IMR-90 (cell line): ENCODE measurements around the gene MYLK4. TPM values are rescaled to one million over a fixed set of nuclear protein-coding genes. Genes with fewer than 3 reads are reported as not detected.

Experiments
- ATAC-seq: fragments of 200-7000 bp; cut with Tn5 transposase; 2 replicates; pipeline ENCODE4 v1.9.1; 2020; ENCODE audit warnings: low read depth, mild to moderate bottlenecking, moderate library complexity
- BruUV-seq: library from RNA; stranded (reverse); fragments of 400-500 nt; replicated peaks from 2 replicates; lab custom pipeline; 2021; lab: Mats Ljungman, UMichigan
- CTCF ChIA-PET: fragments of 300-600 bp; formaldehyde crosslinking; extraction: SDS; loops from one replicate; lab custom pipeline; 2021; ENCODE audit warnings: antibody characterized with exemption; lab: Yijun Ruan, JAX
- POLR2A ChIA-PET: fragments of 300-600 bp; sonication (Branson Sonifier 250); formaldehyde crosslinking; loops from one replicate; lab custom pipeline; 2022; ENCODE audit warnings: antibody characterized with exemption; ENCODE audit not compliant: unreplicated experiment; lab: Charles Lee
- DNase-seq: peaks from one replicate; pipeline ENCODE4 v3.0.0; 2013
- H2AFZ ChIP-seq: replicated peaks from 2 replicates; pipeline ENCODE3; 2013; ENCODE audit warnings: low read length, mild to moderate bottlenecking; ENCODE audit not compliant: poor library complexity
- H2AK5ac ChIP-seq: 2 replicates; pipeline ENCODE4 v1.6.1; 2013; ENCODE audit warnings: low read depth, low read length, inconsistent platforms
- H2AK9ac ChIP-seq: replicated peaks from 2 replicates; pipeline ENCODE3; 2013; ENCODE audit warnings: mild to moderate bottlenecking, low read depth, low read length, moderate library complexity; ENCODE audit not compliant: poor library complexity
- H2BK120ac ChIP-seq: 2 replicates; pipeline ENCODE4 v1.6.1; 2013; ENCODE audit warnings: low read depth, low read length, inconsistent platforms
- H2BK15ac ChIP-seq: 3 replicates; pipeline ENCODE4 v1.6.1; 2013; ENCODE audit warnings: low read depth, low read length, inconsistent platforms
- H2BK20ac ChIP-seq: 2 replicates; pipeline ENCODE4 v1.6.1; 2013; ENCODE audit warnings: low read depth, mild to moderate bottlenecking, inconsistent platforms, low read length, moderate library complexity
- H2BK5ac ChIP-seq: 2 replicates; pipeline ENCODE4 v1.6.1; 2013; ENCODE audit warnings: mild to moderate bottlenecking, low read depth, low read length, inconsistent platforms; ENCODE audit not compliant: poor library complexity, severe bottlenecking
- H3K14ac ChIP-seq: replicated peaks from 2 replicates; pipeline ENCODE4 v1.6.1; 2013; ENCODE audit warnings: low read depth, low read length, inconsistent platforms
- H3K18ac ChIP-seq: 2 replicates; pipeline ENCODE4 v1.6.1; 2013; ENCODE audit warnings: low read depth, low read length, control low read depth
- H3K23ac ChIP-seq: 2 replicates; pipeline ENCODE4 v1.6.1; 2013; ENCODE audit warnings: low read depth, low read length, inconsistent platforms
- H3K27ac ChIP-seq: 2 replicates; pipeline ENCODE4 v1.5.1; 2013; ENCODE audit warnings: mild to moderate bottlenecking, control low read depth, low read length; ENCODE audit not compliant: insufficient read depth
- H3K27me3 ChIP-seq: 2 replicates; pipeline ENCODE4 v1.6.1; 2013; ENCODE audit warnings: low read length; ENCODE audit not compliant: control insufficient read depth, insufficient read depth
- H3K36me3 ChIP-seq: 2 replicates; pipeline ENCODE4 v1.6.1; 2013; ENCODE audit warnings: low read length, mixed read lengths; ENCODE audit not compliant: control insufficient read depth, insufficient read depth
- H3K4ac ChIP-seq: 2 replicates; pipeline ENCODE4 v1.6.1; 2013; ENCODE audit warnings: low read depth, low read length, inconsistent platforms
- H3K4me1 ChIP-seq: 2 replicates; pipeline ENCODE4 v1.6.1; 2013; ENCODE audit warnings: low read length, mixed read lengths; ENCODE audit not compliant: control insufficient read depth, insufficient read depth
- H3K4me2 ChIP-seq: 2 replicates; pipeline ENCODE4 v1.6.1; 2013; ENCODE audit warnings: low read depth, mild to moderate bottlenecking, control low read depth, low read length, moderate library complexity
- H3K4me3 ChIP-seq: 2 replicates; pipeline ENCODE4 v1.5.1; 2013; ENCODE audit warnings: low read depth, mild to moderate bottlenecking, control low read depth, low read length, moderate library complexity; ENCODE audit not compliant: insufficient read depth
- H3K56ac ChIP-seq: 2 replicates; pipeline ENCODE4 v1.6.1; 2013; ENCODE audit warnings: low read length, inconsistent platforms; ENCODE audit not compliant: insufficient read depth; ENCODE audit errors: extremely low read depth
- H3K79me1 ChIP-seq, 2 experiments: 2 replicates each; pipeline ENCODE4 v1.6.1; 2013; ENCODE audit warnings: low read length in 2 of 2, inconsistent platforms in 1 of 2, low read depth in 1 of 2
- H3K9ac ChIP-seq: 2 replicates; pipeline ENCODE4 v1.6.1; 2013; ENCODE audit warnings: low read depth, low read length, control low read depth
- H3K9me1 ChIP-seq: 2 replicates; pipeline ENCODE4 v1.6.1; 2013; ENCODE audit warnings: low read length, inconsistent platforms; ENCODE audit not compliant: insufficient read depth
- H3K9me3 ChIP-seq: 2 replicates; pipeline ENCODE4 v1.6.1; 2013; ENCODE audit warnings: low read length; ENCODE audit not compliant: control insufficient read depth, insufficient read depth
- H4K20me1 ChIP-seq: 2 replicates; pipeline ENCODE4 v1.6.1; 2013; ENCODE audit warnings: low read length, inconsistent platforms; ENCODE audit not compliant: insufficient read depth
- H4K5ac ChIP-seq: 2 replicates; pipeline ENCODE4 v1.6.1; 2013; ENCODE audit warnings: mild to moderate bottlenecking, low read depth, low read length, control low read depth
- H4K8ac ChIP-seq, 2 experiments: 2 replicates each; pipeline ENCODE4 v1.6.1; 2013; ENCODE audit warnings: low read depth in 2 of 2, low read length in 2 of 2, control low read depth in 1 of 2, inconsistent platforms in 1 of 2
- H4K91ac ChIP-seq: 2 replicates; pipeline ENCODE4 v1.6.1; 2013; ENCODE audit warnings: low read depth, low read length, inconsistent platforms; ENCODE audit not compliant: insufficient read depth
- BHLHE40 ChIP-seq: fragments of 150-350 bp; IDR thresholded peaks from 2 replicates; pipeline ENCODE4 v1.6.1; 2016; ENCODE audit warnings: mild to moderate bottlenecking, low read depth, low read length
- CEBPB ChIP-seq: IDR thresholded peaks from 2 replicates; pipeline ENCODE4 v1.6.1; 2012; ENCODE audit warnings: low read depth, low read length, improper control_type of control experiment
- CHD1 ChIP-seq: IDR thresholded peaks from 2 replicates; pipeline ENCODE4 v1.6.1; 2012; ENCODE audit warnings: low read depth, low read length, improper control_type of control experiment
- ELK1 ChIP-seq: fragments of 150-350 bp; IDR thresholded peaks from 2 replicates; pipeline ENCODE4 v1.6.1; 2016; ENCODE audit warnings: low read depth, mild to moderate bottlenecking, low read length, moderate library complexity, borderline replicate concordance
- FOS ChIP-seq: fragments of 150-350 bp; IDR thresholded peaks from 2 replicates; pipeline ENCODE4 v1.6.1; 2016; ENCODE audit warnings: low read depth, low read length
- MAFK ChIP-seq: IDR thresholded peaks from 2 replicates; pipeline ENCODE4 v1.6.1; 2012; ENCODE audit warnings: low read depth, low read length, improper control_type of control experiment
- MAZ ChIP-seq: IDR thresholded peaks from 2 replicates; pipeline ENCODE4 v1.6.1; 2012; ENCODE audit warnings: low read depth, mild to moderate bottlenecking, low read length, improper control_type of control experiment, moderate library complexity, borderline replicate concordance
- MXI1 ChIP-seq: IDR thresholded peaks from 2 replicates; pipeline ENCODE4 v1.6.1; 2012; ENCODE audit warnings: low read depth, mild to moderate bottlenecking, low read length, moderate library complexity, borderline replicate concordance
- NFE2L2 ChIP-seq: fragments of 150-350 bp; IDR thresholded peaks from 2 replicates; pipeline ENCODE4 v1.6.1; 2016; ENCODE audit warnings: low read depth, mild to moderate bottlenecking, low read length
- RAD21 ChIP-seq: IDR thresholded peaks from 2 replicates; pipeline ENCODE4 v1.6.1; 2012; ENCODE audit warnings: low read length, improper control_type of control experiment
- RCOR1 ChIP-seq: IDR thresholded peaks from 2 replicates; pipeline ENCODE4 v1.6.1; 2012; ENCODE audit warnings: mild to moderate bottlenecking, low read length, improper control_type of control experiment; ENCODE audit not compliant: insufficient replicate concordance
- RFX5 ChIP-seq: IDR thresholded peaks from 2 replicates; pipeline ENCODE4 v1.8.0; 2012; ENCODE audit warnings: low read depth, mild to moderate bottlenecking, low read length, moderate library complexity
- SMC3 ChIP-seq: fragments of 150-350 bp; IDR thresholded peaks from 2 replicates; pipeline ENCODE4 v1.6.1; 2016; ENCODE audit warnings: low read depth, mild to moderate bottlenecking, antibody characterized with exemption, low read length, moderate library complexity
- USF2 ChIP-seq: fragments of 150-350 bp; IDR thresholded peaks from 2 replicates; pipeline ENCODE4 v1.6.1; 2017; ENCODE audit warnings: mild to moderate bottlenecking, antibody characterized with exemption, low read length, low read depth
- WGBS, 2 experiments: methylation state at CpG; one replicate each; pipeline versions ENCODE4 v1.1.5 to v1.1.7; 2013; ENCODE audit warnings: missing lambda C conversion rate in 2 of 2; ENCODE audit not compliant: insufficient read length in 1 of 2; ENCODE audit errors: extremely low coverage in 2 of 2; 5-methylcytosine and 5-hydroxymethylcytosine counted together
- dilution Hi-C: fragments of 300-500 bp; cut with HindIII; formaldehyde crosslinking; loops from one replicate; pipeline ENCODE4 v1.14.3; 2018; ENCODE audit warnings: low sequenced_read_pairs; ENCODE audit not compliant: unreplicated experiment
- in situ Hi-C: fragments of 300-500 bp; cut with MboI; formaldehyde crosslinking; loops from 3 replicates; pipeline ENCODE4 v1.14.3; 2019; ENCODE audit warnings: low sequenced_read_pairs, inconsistent platforms, mixed read lengths
- intact Hi-C: fragments of 100-400 bp; cut with micrococcal nuclease; formaldehyde crosslinking; loops from 2 replicates; pipeline ENCODE4 v1.10.0; 2022
- polyA plus RNA-seq, 3 experiments: library from polyadenylated mRNA; depleted of rRNA; stranded (reverse); fragments of >200 nt; gene quantifications; 2 replicates each; pipeline ENCODE4 v1.2.3, GENCODE V29; 2012; ENCODE audit warnings: low replicate concordance in 1 of 3
- total RNA-seq: library from RNA; depleted of rRNA; stranded (reverse); fragments of >200 nt; gene quantifications from 2 replicates; pipeline ENCODE4 v1.2.3, GENCODE V29; 2012

Gene MYLK4
- total and polyA plus RNA-seq, 2 of the 4 experiments (the other 2 are of a cell fraction) = under 0.01 to 0.07 TPM

- no peak overlapping the region for H3K56ac ChIP-seq
- H3K9ac ChIP-seq = no peak overlapping the region
- H4K5ac ChIP-seq = no peak overlapping the region
- H3K79me1 ChIP-seq = no peaks in the 10 kb centered on the region
- no peak overlapping the region for H2BK15ac ChIP-seq
- no peaks in the 10 kb centered on the region for H3K27me3 ChIP-seq
- H3K9me1 ChIP-seq = no peaks in the 10 kb centered on the region
- no peak overlapping the region for H3K27ac ChIP-seq
- H3K14ac ChIP-seq = no peak overlapping the region
- POLR2A ChIA-PET = no interaction called here
- no peak overlapping the region for H4K8ac ChIP-seq
- H3K9me3 ChIP-seq = no peaks in the 10 kb centered on the region
- in situ Hi-C loops = no loop called here
- no peak for TF ChIP-seq MXI1
- no peak for TF ChIP-seq MAZ
- TF ChIP-seq RAD21 = no peak
- no peak for TF ChIP-seq BHLHE40
- no peak for TF ChIP-seq RCOR1
- no peak for TF ChIP-seq FOS
- no peak for TF ChIP-seq MAFK
- TF ChIP-seq CEBPB = no peak
- no peak for TF ChIP-seq CHD1
- TF ChIP-seq RFX5 = no peak
- TF ChIP-seq USF2 = no peak
- TF ChIP-seq SMC3 = no peak
- TF ChIP-seq ELK1 = no peak
- TF ChIP-seq NFE2L2 = no peak
- no peak overlapping the region for H2AK5ac ChIP-seq
- dilution Hi-C loops = no loop called here
- H4K20me1 ChIP-seq = no peaks in the 10 kb centered on the region
- H3K4me2 ChIP-seq = no peak overlapping the region
- peak overlapping the region; percentile 15 for H2AFZ ChIP-seq
- H3K18ac ChIP-seq = no peak overlapping the region
- ATAC-seq = no peak
- H3K4me1 ChIP-seq = no peaks in the 10 kb centered on the region
- intact Hi-C loops = no loop called here
- H4K91ac ChIP-seq = no peak overlapping the region
- H3K4me3 ChIP-seq = no peak overlapping the region
- H2AK9ac ChIP-seq = no peak overlapping the region
- H2BK5ac ChIP-seq = no peak overlapping the region
- no peak for DNase-seq
- H3K23ac ChIP-seq = no peak overlapping the region
- CTCF ChIA-PET = no interaction called here
- no peak overlapping the region for H3K4ac ChIP-seq
- H3K36me3 ChIP-seq = no peaks in the 10 kb centered on the region
- no peak overlapping the region for H2BK120ac ChIP-seq
- BruUV-seq = no TSS peak
- 97% methylated on average over 5 of the region's 15 CpGs; no CpG with 5 or more reads in 1 of the 2 experiments for WGBS, 2 experiments
- H2BK20ac ChIP-seq = no peak overlapping the region
Observed at GRCh38 chr6:2680264-2680922, 70.3 kb downstream of the MYLK4 start.
